Measurements from ENCODE around the gene ARID2. TPM values are rescaled to one million over a fixed set of nuclear protein-coding genes. Genes with fewer than 3 reads are reported as not detected.

The ARID2 gene
- total and polyA plus RNA-seq, 10 of the 15 experiments (the other 5 are each of a cell fraction or from before 2014, with no cell fraction given) = 9.2 to 29.8 (median 20.3) TPM

DNA sequence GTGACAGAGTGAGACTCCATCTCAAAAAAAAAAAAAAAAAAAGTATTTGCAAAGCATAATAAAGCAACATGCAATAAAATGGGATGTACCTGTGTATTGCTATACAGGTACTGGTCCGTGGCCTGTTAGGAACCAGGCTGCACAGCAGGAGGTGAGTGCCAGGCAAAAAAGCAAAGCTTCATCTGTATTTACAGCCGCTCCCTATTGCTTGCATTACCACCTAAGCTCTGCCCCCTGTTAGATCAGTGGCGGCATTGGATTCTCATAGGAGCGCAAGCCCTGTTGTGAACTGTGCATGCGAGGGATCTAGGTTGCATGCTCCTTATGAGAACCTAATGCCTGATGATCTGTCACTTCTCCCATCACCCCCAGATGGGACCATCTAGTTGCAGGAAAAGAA is 147.6 kb downstream of the ARID2 start (continued):
- no peak for TF ChIP-seq CREM (IDR thresholded peaks at IDR 0.05; ENCODE audit: low read depth)
- no peak for TF ChIP-seq CBX5 (IDR thresholded peaks at IDR 0.05; ENCODE audit: low read depth)
- TF ChIP-seq CREB1 (IDR thresholded peaks at IDR 0.05; ENCODE audit: low read depth) = no peak
- no peak for TF ChIP-seq IKZF2 (IDR thresholded peaks at IDR 0.05)

DNA sequence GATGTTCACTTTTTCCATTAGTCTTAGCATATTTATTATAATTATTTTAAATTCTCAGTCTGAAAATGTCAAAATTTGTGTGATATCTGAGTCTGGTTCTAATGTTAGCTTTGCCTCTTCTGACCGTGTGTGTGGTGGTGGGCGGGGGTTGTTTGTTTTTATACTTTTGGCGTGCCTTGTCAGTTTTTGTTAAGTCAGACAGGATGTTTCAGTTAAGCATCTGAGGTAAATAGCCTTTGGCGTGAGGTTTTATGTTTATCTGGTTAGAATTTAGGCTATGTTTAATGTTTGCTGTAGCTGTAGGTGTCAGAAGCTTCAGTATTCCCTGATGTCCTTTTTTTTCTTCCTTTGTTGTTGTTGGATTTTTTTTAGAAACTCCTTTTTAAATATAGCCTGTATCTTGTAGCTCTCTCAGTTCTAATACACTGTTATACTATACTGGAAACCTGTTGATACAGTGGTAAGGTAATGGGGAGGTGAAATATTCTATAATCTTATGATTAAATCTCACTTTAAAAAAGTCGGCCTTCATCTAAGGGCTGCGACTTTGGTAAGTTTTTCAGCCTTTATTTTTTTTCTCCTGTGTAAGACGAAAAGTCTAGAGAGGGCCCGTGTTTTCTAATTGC is 149.2 kb downstream of the ARID2 start:
- ATAC-seq = no peak
- Histone ChIP-seq H3K36me3 (ENCODE audit: control insufficient read depth in 2 of 2, insufficient read depth in 2 of 2, low read length in 1 of 2) (peaks cover 3 to 5% of the 10 kb centered on the region in 2 experiments), H3K9me3 (replicated peaks; ENCODE audit: control insufficient read depth, insufficient read depth, low read length) (no peaks in the 10 kb centered on the region; the same call in 1 of the 3 replicates), H3K9ac (ENCODE audit: control insufficient read depth, insufficient read depth, low read length) (no peak overlapping the region), H3K4me1 (ENCODE audit: control insufficient read depth, insufficient read depth, low read length) (no peaks in the 10 kb centered on the region), H3K4me2 (ENCODE audit: control insufficient read depth, insufficient read depth) (no peak overlapping the region), H2AFZ (ENCODE audit: control insufficient read depth, low read depth, low read length) (no peak overlapping the region), H3K27ac (ENCODE audit: control insufficient read depth, insufficient read depth) (no peak overlapping the region), H3K27me3 (replicated peaks in 1 of 2; ENCODE audit: control insufficient read depth in 2 of 2, insufficient read depth in 2 of 2, low read length in 1 of 2) (no peaks in the 10 kb centered on the region), H4K20me1 (ENCODE audit: control insufficient read depth, insufficient read depth) (no peaks in the 10 kb centered on the region), H3K79me2 (ENCODE audit: control insufficient read depth, insufficient read depth, low read length) (no peaks in the 10 kb centered on the region), H3K4me3 (no peak overlapping the region)
- POLR2A ChIA-PET = no interaction called here
- WGBS (ENCODE audit: insufficient coverage, insufficient replicate concordance, low lambda C conversion rate, missing lambda C conversion rate) = 79% methylated on average over 8 of the region's 8 CpGs
- RAD21 ChIA-PET (ENCODE audit: unreplicated experiment) = no interaction called here
- no peak for FAIRE-seq
- CTCF ChIA-PET = interaction anchor here (1.0 kb wide), 1 partner anchor 116 kb away, joined by 3 read pairs; no protein-coding TSS in a partner anchor
- in situ Hi-C loops (cut with MboI) (no loop called here), intact Hi-C loops (cut with micrococcal nuclease; ENCODE audit: unreplicated experiment) (no loop called here)
- DNase-seq (ENCODE audit: low read depth, low spot score) = no peak
- SMC1A ChIA-PET (ENCODE audit: uncharacterized antibody, unreplicated experiment) = no interaction called here
- no TSS peak for BruUV-seq (replicated peaks)
- TF ChIP-seq SUZ12 (IDR thresholded peaks at IDR 0.05; ENCODE audit: unreplicated experiment) = no peak
- TF ChIP-seq, protein P1, sequence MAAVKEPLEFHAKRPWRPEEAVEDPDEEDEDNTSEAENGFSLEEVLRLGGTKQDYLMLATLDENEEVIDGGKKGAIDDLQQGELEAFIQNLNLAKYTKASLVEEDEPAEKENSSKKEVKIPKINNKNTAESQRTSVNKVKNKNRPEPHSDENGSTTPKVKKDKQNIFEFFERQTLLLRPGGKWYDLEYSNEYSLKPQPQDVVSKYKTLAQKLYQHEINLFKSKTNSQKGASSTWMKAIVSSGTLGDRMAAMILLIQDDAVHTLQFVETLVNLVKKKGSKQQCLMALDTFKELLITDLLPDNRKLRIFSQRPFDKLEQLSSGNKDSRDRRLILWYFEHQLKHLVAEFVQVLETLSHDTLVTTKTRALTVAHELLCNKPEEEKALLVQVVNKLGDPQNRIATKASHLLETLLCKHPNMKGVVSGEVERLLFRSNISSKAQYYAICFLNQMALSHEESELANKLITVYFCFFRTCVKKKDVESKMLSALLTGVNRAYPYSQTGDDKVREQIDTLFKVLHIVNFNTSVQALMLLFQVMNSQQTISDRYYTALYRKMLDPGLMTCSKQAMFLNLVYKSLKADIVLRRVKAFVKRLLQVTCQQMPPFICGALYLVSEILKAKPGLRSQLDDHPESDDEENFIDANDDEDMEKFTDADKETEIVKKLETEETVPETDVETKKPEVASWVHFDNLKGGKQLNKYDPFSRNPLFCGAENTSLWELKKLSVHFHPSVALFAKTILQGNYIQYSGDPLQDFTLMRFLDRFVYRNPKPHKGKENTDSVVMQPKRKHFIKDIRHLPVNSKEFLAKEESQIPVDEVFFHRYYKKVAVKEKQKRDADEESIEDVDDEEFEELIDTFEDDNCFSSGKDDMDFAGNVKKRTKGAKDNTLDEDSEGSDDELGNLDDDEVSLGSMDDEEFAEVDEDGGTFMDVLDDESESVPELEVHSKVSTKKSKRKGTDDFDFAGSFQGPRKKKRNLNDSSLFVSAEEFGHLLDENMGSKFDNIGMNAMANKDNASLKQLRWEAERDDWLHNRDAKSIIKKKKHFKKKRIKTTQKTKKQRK (IDR thresholded peaks at IDR 0.05; ENCODE audit: low read depth, low read length) = no peak
- no peak for TF ChIP-seq IRF4 (IDR thresholded peaks at IDR 0.05; ENCODE audit: low read depth, low read length)
- no peak for TF ChIP-seq CBX5 (IDR thresholded peaks at IDR 0.05; ENCODE audit: low read depth)
- TF ChIP-seq MTA3 (IDR thresholded peaks at IDR 0.05; ENCODE audit: borderline replicate concordance, low read length) = no peak
- TF ChIP-seq POLR2AphosphoS5 (IDR thresholded peaks at IDR 0.05; ENCODE audit: low read length) = no peak
- TF ChIP-seq, protein P2, sequence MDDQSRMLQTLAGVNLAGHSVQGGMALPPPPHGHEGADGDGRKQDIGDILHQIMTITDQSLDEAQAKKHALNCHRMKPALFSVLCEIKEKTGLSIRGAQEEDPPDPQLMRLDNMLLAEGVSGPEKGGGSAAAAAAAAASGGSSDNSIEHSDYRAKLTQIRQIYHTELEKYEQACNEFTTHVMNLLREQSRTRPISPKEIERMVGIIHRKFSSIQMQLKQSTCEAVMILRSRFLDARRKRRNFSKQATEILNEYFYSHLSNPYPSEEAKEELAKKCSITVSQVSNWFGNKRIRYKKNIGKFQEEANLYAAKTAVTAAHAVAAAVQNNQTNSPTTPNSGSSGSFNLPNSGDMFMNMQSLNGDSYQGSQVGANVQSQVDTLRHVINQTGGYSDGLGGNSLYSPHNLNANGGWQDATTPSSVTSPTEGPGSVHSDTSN (IDR thresholded peaks at IDR 0.05; ENCODE audit: insufficient replicate concordance, low read depth, low read length) = no peak
- TF ChIP-seq, protein P3, sequence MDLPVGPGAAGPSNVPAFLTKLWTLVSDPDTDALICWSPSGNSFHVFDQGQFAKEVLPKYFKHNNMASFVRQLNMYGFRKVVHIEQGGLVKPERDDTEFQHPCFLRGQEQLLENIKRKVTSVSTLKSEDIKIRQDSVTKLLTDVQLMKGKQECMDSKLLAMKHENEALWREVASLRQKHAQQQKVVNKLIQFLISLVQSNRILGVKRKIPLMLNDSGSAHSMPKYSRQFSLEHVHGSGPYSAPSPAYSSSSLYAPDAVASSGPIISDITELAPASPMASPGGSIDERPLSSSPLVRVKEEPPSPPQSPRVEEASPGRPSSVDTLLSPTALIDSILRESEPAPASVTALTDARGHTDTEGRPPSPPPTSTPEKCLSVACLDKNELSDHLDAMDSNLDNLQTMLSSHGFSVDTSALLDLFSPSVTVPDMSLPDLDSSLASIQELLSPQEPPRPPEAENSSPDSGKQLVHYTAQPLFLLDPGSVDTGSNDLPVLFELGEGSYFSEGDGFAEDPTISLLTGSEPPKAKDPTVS (IDR thresholded peaks at IDR 0.05; ENCODE audit: low read depth, low read length) = no peak
- TF ChIP-seq BACH1 (IDR thresholded peaks at IDR 0.05; ENCODE audit: borderline replicate concordance) = no peak
- TF ChIP-seq, protein P4, sequence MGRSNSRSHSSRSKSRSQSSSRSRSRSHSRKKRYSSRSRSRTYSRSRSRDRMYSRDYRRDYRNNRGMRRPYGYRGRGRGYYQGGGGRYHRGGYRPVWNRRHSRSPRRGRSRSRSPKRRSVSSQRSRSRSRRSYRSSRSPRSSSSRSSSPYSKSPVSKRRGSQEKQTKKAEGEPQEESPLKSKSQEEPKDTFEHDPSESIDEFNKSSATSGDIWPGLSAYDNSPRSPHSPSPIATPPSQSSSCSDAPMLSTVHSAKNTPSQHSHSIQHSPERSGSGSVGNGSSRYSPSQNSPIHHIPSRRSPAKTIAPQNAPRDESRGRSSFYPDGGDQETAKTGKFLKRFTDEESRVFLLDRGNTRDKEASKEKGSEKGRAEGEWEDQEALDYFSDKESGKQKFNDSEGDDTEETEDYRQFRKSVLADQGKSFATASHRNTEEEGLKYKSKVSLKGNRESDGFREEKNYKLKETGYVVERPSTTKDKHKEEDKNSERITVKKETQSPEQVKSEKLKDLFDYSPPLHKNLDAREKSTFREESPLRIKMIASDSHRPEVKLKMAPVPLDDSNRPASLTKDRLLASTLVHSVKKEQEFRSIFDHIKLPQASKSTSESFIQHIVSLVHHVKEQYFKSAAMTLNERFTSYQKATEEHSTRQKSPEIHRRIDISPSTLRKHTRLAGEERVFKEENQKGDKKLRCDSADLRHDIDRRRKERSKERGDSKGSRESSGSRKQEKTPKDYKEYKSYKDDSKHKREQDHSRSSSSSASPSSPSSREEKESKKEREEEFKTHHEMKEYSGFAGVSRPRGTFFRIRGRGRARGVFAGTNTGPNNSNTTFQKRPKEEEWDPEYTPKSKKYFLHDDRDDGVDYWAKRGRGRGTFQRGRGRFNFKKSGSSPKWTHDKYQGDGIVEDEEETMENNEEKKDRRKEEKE (IDR thresholded peaks at IDR 0.05) = no peak
- no peak for TF ChIP-seq NR2C2 (IDR thresholded peaks at IDR 0.05; ENCODE audit: borderline replicate concordance, control insufficient read depth, insufficient read length, low read depth)
